ENCODE results near the gene UNC5B.

GRCh38 chr10:71287456-71287855, 75.1 kb downstream of the UNC5B start:
- TF ChIP-seq EP300 (IDR thresholded peaks at IDR 0.05) (no peak), POLR2AphosphoS5 (IDR thresholded peaks at IDR 0.05) (no peak)
- TF ChIP-seq, protein P1, sequence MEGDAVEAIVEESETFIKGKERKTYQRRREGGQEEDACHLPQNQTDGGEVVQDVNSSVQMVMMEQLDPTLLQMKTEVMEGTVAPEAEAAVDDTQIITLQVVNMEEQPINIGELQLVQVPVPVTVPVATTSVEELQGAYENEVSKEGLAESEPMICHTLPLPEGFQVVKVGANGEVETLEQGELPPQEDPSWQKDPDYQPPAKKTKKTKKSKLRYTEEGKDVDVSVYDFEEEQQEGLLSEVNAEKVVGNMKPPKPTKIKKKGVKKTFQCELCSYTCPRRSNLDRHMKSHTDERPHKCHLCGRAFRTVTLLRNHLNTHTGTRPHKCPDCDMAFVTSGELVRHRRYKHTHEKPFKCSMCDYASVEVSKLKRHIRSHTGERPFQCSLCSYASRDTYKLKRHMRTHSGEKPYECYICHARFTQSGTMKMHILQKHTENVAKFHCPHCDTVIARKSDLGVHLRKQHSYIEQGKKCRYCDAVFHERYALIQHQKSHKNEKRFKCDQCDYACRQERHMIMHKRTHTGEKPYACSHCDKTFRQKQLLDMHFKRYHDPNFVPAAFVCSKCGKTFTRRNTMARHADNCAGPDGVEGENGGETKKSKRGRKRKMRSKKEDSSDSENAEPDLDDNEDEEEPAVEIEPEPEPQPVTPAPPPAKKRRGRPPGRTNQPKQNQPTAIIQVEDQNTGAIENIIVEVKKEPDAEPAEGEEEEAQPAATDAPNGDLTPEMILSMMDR (IDR thresholded peaks at IDR 0.05): no peak

Measured in upper lobe of left lung (tissue), 4 donors.